ENCODE data around the gene TCEANC.

GRCh38 chrX:13673016-13673415 lies 20.1 kb downstream of the TCEANC start:
- TF ChIP-seq, protein P1, sequence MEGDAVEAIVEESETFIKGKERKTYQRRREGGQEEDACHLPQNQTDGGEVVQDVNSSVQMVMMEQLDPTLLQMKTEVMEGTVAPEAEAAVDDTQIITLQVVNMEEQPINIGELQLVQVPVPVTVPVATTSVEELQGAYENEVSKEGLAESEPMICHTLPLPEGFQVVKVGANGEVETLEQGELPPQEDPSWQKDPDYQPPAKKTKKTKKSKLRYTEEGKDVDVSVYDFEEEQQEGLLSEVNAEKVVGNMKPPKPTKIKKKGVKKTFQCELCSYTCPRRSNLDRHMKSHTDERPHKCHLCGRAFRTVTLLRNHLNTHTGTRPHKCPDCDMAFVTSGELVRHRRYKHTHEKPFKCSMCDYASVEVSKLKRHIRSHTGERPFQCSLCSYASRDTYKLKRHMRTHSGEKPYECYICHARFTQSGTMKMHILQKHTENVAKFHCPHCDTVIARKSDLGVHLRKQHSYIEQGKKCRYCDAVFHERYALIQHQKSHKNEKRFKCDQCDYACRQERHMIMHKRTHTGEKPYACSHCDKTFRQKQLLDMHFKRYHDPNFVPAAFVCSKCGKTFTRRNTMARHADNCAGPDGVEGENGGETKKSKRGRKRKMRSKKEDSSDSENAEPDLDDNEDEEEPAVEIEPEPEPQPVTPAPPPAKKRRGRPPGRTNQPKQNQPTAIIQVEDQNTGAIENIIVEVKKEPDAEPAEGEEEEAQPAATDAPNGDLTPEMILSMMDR (IDR thresholded peaks at IDR 0.05), result no peak
- TF ChIP-seq E2F6 (IDR thresholded peaks at IDR 0.05; ENCODE audit: borderline replicate concordance, low read depth), result no peak
- TF ChIP-seq EP300 (IDR thresholded peaks at IDR 0.05), result no peak
- TF ChIP-seq EHMT2 (IDR thresholded peaks at IDR 0.05; ENCODE audit: low read depth), result no peak
- TF ChIP-seq MAZ (IDR thresholded peaks at IDR 0.05; ENCODE audit: borderline replicate concordance, low read depth, low read length), result no peak
- no peak for TF ChIP-seq ZSCAN20 (CRISPR knock-in tag; IDR thresholded peaks at IDR 0.05)
- TF ChIP-seq CEBPB (IDR thresholded peaks at IDR 0.05), result no peak
- no peak for TF ChIP-seq SMC3 (IDR thresholded peaks at IDR 0.05)
- TF ChIP-seq, protein P2, sequence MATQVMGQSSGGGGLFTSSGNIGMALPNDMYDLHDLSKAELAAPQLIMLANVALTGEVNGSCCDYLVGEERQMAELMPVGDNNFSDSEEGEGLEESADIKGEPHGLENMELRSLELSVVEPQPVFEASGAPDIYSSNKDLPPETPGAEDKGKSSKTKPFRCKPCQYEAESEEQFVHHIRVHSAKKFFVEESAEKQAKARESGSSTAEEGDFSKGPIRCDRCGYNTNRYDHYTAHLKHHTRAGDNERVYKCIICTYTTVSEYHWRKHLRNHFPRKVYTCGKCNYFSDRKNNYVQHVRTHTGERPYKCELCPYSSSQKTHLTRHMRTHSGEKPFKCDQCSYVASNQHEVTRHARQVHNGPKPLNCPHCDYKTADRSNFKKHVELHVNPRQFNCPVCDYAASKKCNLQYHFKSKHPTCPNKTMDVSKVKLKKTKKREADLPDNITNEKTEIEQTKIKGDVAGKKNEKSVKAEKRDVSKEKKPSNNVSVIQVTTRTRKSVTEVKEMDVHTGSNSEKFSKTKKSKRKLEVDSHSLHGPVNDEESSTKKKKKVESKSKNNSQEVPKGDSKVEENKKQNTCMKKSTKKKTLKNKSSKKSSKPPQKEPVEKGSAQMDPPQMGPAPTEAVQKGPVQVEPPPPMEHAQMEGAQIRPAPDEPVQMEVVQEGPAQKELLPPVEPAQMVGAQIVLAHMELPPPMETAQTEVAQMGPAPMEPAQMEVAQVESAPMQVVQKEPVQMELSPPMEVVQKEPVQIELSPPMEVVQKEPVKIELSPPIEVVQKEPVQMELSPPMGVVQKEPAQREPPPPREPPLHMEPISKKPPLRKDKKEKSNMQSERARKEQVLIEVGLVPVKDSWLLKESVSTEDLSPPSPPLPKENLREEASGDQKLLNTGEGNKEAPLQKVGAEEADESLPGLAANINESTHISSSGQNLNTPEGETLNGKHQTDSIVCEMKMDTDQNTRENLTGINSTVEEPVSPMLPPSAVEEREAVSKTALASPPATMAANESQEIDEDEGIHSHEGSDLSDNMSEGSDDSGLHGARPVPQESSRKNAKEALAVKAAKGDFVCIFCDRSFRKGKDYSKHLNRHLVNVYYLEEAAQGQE (IDR thresholded peaks at IDR 0.05), result no peak
- TF ChIP-seq HDAC2 (IDR thresholded peaks at IDR 0.05), result no peak
- no peak for TF ChIP-seq RCOR1 (IDR thresholded peaks at IDR 0.05; ENCODE audit: low read depth, low read length)
- no peak for TF ChIP-seq RAD21 (conservative IDR thresholded peaks at IDR 0.05 in 1 of 2, IDR thresholded peaks at IDR 0.05 in 1 of 2)
- no peak for TF ChIP-seq KDM1A (IDR thresholded peaks at IDR 0.05; ENCODE audit: low read depth)
- TF ChIP-seq PBX3 (IDR thresholded peaks at IDR 0.05), result no peak

Measured in A549 (cell line).